DOHH2 (cell line): ENCODE results near the gene TCEA2.

ENCODE experiments used
- H3F3A ChIP-seq: fragments of 200-600 bp; sonication (generic), shearing (Covaris generic); 2 replicates; pipeline ENCODE4 v1.6.0; 2016; ENCODE audit warnings: antibody characterized with exemption, mild to moderate bottlenecking; ENCODE audit not compliant: control insufficient read depth, insufficient read depth
- H3K27ac ChIP-seq: fragments of 200-600 bp; sonication (generic); 2 replicates; pipeline ENCODE4 v1.5.1; 2014; ENCODE audit warnings: low read depth, mild to moderate bottlenecking, low read length, moderate library complexity
- H3K27me3 ChIP-seq: fragments of 200-600 bp; sonication (generic); 2 replicates; pipeline ENCODE4 v1.6.1; 2014; ENCODE audit warnings: mild to moderate bottlenecking, low read length, mixed read lengths; ENCODE audit not compliant: control insufficient read depth
- H3K36me3 ChIP-seq: fragments of 200-600 bp; sonication (generic); 2 replicates; pipeline ENCODE4 v1.6.1; 2014; ENCODE audit warnings: mild to moderate bottlenecking, low read length, moderate library complexity, mixed read lengths; ENCODE audit not compliant: control insufficient read depth
- H3K4me1 ChIP-seq: fragments of 200-600 bp; sonication (generic); 2 replicates; pipeline ENCODE4 v1.6.1; 2014; ENCODE audit warnings: mild to moderate bottlenecking, low read length, mixed read lengths; ENCODE audit not compliant: control insufficient read depth
- H3K4me2 ChIP-seq: fragments of 200-600 bp; sonication (generic); 2 replicates; pipeline ENCODE4 v1.6.0; 2014; ENCODE audit warnings: mild to moderate bottlenecking, low read length, moderate library complexity
- H3K4me3 ChIP-seq: fragments of 200-600 bp; sonication (generic); 2 replicates; pipeline ENCODE4 v1.5.1; 2014; ENCODE audit warnings: mild to moderate bottlenecking, low read length, mixed read lengths
- H3K79me2 ChIP-seq: fragments of 200-600 bp; sonication (generic); 2 replicates; pipeline ENCODE4 v1.6.1; 2014; ENCODE audit warnings: mild to moderate bottlenecking, low read length, mixed read lengths; ENCODE audit not compliant: control insufficient read depth
- H3K9me2 ChIP-seq: fragments of 200-600 bp; sonication (generic); replicated peaks from 2 replicates; pipeline ENCODE4 v1.6.1; 2014; ENCODE audit warnings: mild to moderate bottlenecking, low read length, mixed read lengths; ENCODE audit not compliant: control insufficient read depth
- H3K9me3 ChIP-seq: fragments of 200-600 bp; sonication (generic); 2 replicates; pipeline ENCODE4 v1.6.1; 2014; ENCODE audit warnings: antibody characterized with exemption, low read length, mixed read lengths; ENCODE audit not compliant: control insufficient read depth, insufficient read depth
- H4K20me1 ChIP-seq: fragments of 200-600 bp; sonication (generic); 2 replicates; pipeline ENCODE4 v1.6.0; 2014; ENCODE audit warnings: low read depth, mild to moderate bottlenecking, antibody characterized with exemption, low read length, moderate library complexity; ENCODE audit not compliant: control insufficient read depth, insufficient read depth
- CTCF ChIP-seq: fragments of 200-600 bp; sonication (generic); IDR thresholded peaks from one replicate; pipeline ENCODE4 v1.5.1; 2014; ENCODE audit warnings: antibody characterized with exemption, mild to moderate bottlenecking, low read depth, low read length; ENCODE audit not compliant: poor library complexity, severe bottlenecking
- EZH2phosphoT487 ChIP-seq: fragments of 200-600 bp; sonication (generic); IDR thresholded peaks from 2 replicates; pipeline ENCODE4 v1.6.1; 2017; ENCODE audit warnings: borderline replicate concordance, mild to moderate bottlenecking, antibody characterized with exemption, low read length, moderate library complexity, mixed read lengths

The TCEA2 gene

GRCh38 chr20:64095927-64096326 lies 32.9 kb downstream of the TCEA2 start:
- Histone ChIP-seq H3K27ac (no peak overlapping the region), H3K9me2 (no peaks in the 10 kb centered on the region), H3K27me3 (no peaks in the 10 kb centered on the region), H3K4me3 (no peak overlapping the region), H3F3A (peaks cover 4% of the 10 kb centered on the region; the same call in 1 of the 2 replicates), H3K4me1 (peaks cover 20% of the 10 kb centered on the region), H3K79me2 (no peaks in the 10 kb centered on the region), H4K20me1 (no peaks in the 10 kb centered on the region), H3K36me3 (no peaks in the 10 kb centered on the region), H3K9me3 (peaks cover 8% of the 10 kb centered on the region; the same call in 1 of the 2 replicates), H3K4me2 (no peak overlapping the region)
- no peak for TF ChIP-seq CTCF
- no peak for TF ChIP-seq EZH2phosphoT487

DNA sequence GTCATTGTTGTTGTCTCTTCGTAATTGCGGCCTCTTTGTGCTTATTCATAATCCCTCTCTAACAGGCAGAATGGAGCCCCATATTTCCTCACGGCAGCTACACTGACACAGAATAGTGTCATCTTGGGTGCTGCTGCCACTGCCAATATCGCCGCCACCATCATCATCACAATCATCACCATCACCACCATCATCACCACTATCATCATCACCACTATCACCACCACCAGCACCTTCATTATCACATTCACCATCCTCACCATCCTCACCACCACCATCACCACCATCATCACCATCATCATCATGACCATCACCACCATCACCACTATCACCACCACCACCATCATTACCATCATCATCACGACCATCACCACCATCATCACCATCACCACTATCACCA lies 33.5 kb downstream of the TCEA2 start:
- H3K4me1 ChIP-seq: peaks cover 26% of the 10 kb centered on the region
- peaks cover 5% of the 10 kb centered on the region; the same call in 1 of the 2 replicates for H3F3A ChIP-seq
- no peaks in the 10 kb centered on the region for H3K36me3 ChIP-seq
- H3K27ac ChIP-seq: no peak overlapping the region
- no peak overlapping the region for H3K4me3 ChIP-seq
- H4K20me1 ChIP-seq: no peaks in the 10 kb centered on the region
- no peaks in the 10 kb centered on the region for H3K9me2 ChIP-seq
- H3K79me2 ChIP-seq: no peaks in the 10 kb centered on the region
- no peak overlapping the region for H3K4me2 ChIP-seq
- H3K27me3 ChIP-seq: no peaks in the 10 kb centered on the region
- H3K9me3 ChIP-seq: peaks cover 8% of the 10 kb centered on the region; the same call in 1 of the 2 replicates
- no peak for TF ChIP-seq CTCF
- no peak for TF ChIP-seq EZH2phosphoT487

- 0 out of 2 replicates have a peak, but pooled peaks cover 4% of the 10 kb centered on the region for H4K20me1 ChIP-seq
- no peaks in the 10 kb centered on the region for H3K9me2 ChIP-seq
- peaks cover 5% of the 10 kb centered on the region; the same call in 1 of the 2 replicates for H3F3A ChIP-seq
- no peak overlapping the region for H3K4me2 ChIP-seq
- no peaks in the 10 kb centered on the region for H3K36me3 ChIP-seq
- TF ChIP-seq CTCF (no peak), EZH2phosphoT487 (no peak)
- peaks cover 46% of the 10 kb centered on the region for H3K4me1 ChIP-seq
- H3K79me2 ChIP-seq: no peaks in the 10 kb centered on the region
- no peak overlapping the region for H3K4me3 ChIP-seq
- H3K27ac ChIP-seq: no peak overlapping the region
- peaks cover 8% of the 10 kb centered on the region; the same call in 1 of the 2 replicates for H3K9me3 ChIP-seq
- H3K27me3 ChIP-seq: peaks cover 13% of the 10 kb centered on the region
Measured at GRCh38 chr20:64098471-64099013, 35.5 kb downstream of the TCEA2 start.
